Measurements from ENCODE around the gene SDCBP2.

- TF ChIP-seq POLR2A (IDR thresholded peaks at IDR 0.05), result no peak
- TF ChIP-seq, protein P1, sequence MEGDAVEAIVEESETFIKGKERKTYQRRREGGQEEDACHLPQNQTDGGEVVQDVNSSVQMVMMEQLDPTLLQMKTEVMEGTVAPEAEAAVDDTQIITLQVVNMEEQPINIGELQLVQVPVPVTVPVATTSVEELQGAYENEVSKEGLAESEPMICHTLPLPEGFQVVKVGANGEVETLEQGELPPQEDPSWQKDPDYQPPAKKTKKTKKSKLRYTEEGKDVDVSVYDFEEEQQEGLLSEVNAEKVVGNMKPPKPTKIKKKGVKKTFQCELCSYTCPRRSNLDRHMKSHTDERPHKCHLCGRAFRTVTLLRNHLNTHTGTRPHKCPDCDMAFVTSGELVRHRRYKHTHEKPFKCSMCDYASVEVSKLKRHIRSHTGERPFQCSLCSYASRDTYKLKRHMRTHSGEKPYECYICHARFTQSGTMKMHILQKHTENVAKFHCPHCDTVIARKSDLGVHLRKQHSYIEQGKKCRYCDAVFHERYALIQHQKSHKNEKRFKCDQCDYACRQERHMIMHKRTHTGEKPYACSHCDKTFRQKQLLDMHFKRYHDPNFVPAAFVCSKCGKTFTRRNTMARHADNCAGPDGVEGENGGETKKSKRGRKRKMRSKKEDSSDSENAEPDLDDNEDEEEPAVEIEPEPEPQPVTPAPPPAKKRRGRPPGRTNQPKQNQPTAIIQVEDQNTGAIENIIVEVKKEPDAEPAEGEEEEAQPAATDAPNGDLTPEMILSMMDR (IDR thresholded peaks at IDR 0.05), result no peak
These were observed 47.1 kb upstream of the SDCBP2 start for GRCh38 chr20:1376007-1376406.
